Lung (tissue), 12 donors: ENCODE measurements around the gene SKAP2. TPM values are rescaled to one million over a fixed set of nuclear protein-coding genes. Genes with fewer than 3 reads are reported as not detected.

Experiments used
- ATAC-seq: fragments of 200-7000 bp; cut with Tn5 transposase; one replicate; pipeline ENCODE4 v1.9.1; 2020; ENCODE audit warnings: moderate number of reproducible peaks; ENCODE audit not compliant: insufficient read depth, low FRiP score
- DNase-seq, 3 donors: peaks; one replicate each; pipeline ENCODE4 v3.0.0-alpha.2; 2013 to 2017
- H3K27ac ChIP-seq, 2 donors: one replicate each; pipeline ENCODE4 v1.5.1; 2013; ENCODE audit warnings: mild to moderate bottlenecking in 2 of 2, moderate library complexity in 2 of 2, control low read depth in 1 of 2, inconsistent platforms in 1 of 2, low read depth in 1 of 2, low read length in 1 of 2
- H3K27me3 ChIP-seq, 3 donors: one replicate each; pipeline ENCODE4 v1.5.1; 2013; ENCODE audit warnings: low read length in 2 of 3; ENCODE audit not compliant: control insufficient read depth in 3 of 3, insufficient read depth in 3 of 3
- H3K36me3 ChIP-seq, 4 donors: one replicate each; pipeline ENCODE4 v1.5.1; 2013; ENCODE audit warnings: low read length in 4 of 4, mild to moderate bottlenecking in 1 of 4, moderate library complexity in 1 of 4; ENCODE audit not compliant: control insufficient read depth in 4 of 4, insufficient read depth in 4 of 4
- H3K4me1 ChIP-seq, 5 donors: one replicate each; pipeline ENCODE4 v1.5.1; 2013; ENCODE audit warnings: low read length in 5 of 5, mild to moderate bottlenecking in 2 of 5, moderate library complexity in 1 of 5; ENCODE audit not compliant: control insufficient read depth in 5 of 5, insufficient read depth in 5 of 5
- H3K4me3 ChIP-seq: one replicate; pipeline ENCODE4 v1.5.1; 2013; ENCODE audit warnings: mild to moderate bottlenecking, control low read depth, moderate library complexity
- H3K9ac ChIP-seq, 2 donors: one replicate each; pipeline ENCODE4 v1.5.1; 2013; ENCODE audit warnings: low read length in 2 of 2, control low read depth in 1 of 2; ENCODE audit not compliant: insufficient read depth in 1 of 2
- H3K9me3 ChIP-seq, 4 donors: one replicate each; pipeline ENCODE4 v1.5.1; 2013; ENCODE audit warnings: low read length in 3 of 4, mild to moderate bottlenecking in 1 of 4, moderate library complexity in 1 of 4; ENCODE audit not compliant: control insufficient read depth in 4 of 4, insufficient read depth in 3 of 4
- WGBS, 2 donors: extraction: QIAGEN DNeasy Blood & Tissue Kit; methylation state at CpG; one replicate each; pipeline ENCODE4 v1.1.7; 2013; 5-methylcytosine and 5-hydroxymethylcytosine counted together
- polyA plus RNA-seq, 2 donors: library from polyadenylated mRNA; stranded (reverse); fragments of 200-250 nt; gene quantifications; one replicate each; pipeline ENCODE4 v1.2.1, GENCODE V29; 2013
- total RNA-seq, 2 donors: library from RNA; depleted of rRNA in 1 of 2; stranded (reverse); fragments of >200 nt in 1 of 2; gene quantifications; one replicate each; pipeline ENCODE4 v1.2.1, GENCODE V29; 2014 to 2021
- TF ChIP-seq, protein P1 (sequence below): IDR thresholded peaks from 2 replicates; pipeline ENCODE4 v1.5.1; 2012; ENCODE audit warnings: mild to moderate bottlenecking; ENCODE audit errors: control extremely low read depth, extremely low read depth
- donor health status: control.
- donor health status: control.
- donor health status: Bipolar disorder and iron deficiency.
- donor health status: healthy.
- donor health status: DM: yes; HTN: yes; CAD: no.

SKAP2 gene
- total and polyA plus RNA-seq, 4 donors, result 9.2 to 40.1 (median 35.8) TPM

DNA sequence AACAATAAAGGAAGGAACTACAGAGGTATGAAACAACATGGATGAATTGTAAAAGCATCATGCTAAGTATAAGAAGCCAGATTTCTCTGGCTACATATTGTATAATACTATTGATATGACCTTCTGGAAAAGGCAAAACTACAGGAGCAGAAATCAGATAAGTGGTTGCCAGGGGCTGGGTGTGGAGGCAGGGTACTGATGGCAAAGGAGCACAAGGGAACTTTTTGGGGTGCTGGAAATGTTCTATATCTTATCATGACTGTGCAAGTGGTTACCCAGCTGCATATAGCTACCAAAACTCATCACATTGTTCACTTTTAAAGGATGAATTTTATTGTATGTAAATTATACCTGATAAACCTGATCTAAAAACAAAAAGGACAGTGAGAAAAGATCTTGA lies 72.4 kb downstream of the SKAP2 start:
- no peaks in the 10 kb centered on the region for H3K9me3 ChIP-seq
- ATAC-seq (no peak), DNase-seq (no peak)
- no peak overlapping the region for H3K9ac ChIP-seq
- H3K27ac ChIP-seq, result no peak overlapping the region
- TF ChIP-seq, protein P1, sequence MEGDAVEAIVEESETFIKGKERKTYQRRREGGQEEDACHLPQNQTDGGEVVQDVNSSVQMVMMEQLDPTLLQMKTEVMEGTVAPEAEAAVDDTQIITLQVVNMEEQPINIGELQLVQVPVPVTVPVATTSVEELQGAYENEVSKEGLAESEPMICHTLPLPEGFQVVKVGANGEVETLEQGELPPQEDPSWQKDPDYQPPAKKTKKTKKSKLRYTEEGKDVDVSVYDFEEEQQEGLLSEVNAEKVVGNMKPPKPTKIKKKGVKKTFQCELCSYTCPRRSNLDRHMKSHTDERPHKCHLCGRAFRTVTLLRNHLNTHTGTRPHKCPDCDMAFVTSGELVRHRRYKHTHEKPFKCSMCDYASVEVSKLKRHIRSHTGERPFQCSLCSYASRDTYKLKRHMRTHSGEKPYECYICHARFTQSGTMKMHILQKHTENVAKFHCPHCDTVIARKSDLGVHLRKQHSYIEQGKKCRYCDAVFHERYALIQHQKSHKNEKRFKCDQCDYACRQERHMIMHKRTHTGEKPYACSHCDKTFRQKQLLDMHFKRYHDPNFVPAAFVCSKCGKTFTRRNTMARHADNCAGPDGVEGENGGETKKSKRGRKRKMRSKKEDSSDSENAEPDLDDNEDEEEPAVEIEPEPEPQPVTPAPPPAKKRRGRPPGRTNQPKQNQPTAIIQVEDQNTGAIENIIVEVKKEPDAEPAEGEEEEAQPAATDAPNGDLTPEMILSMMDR, result no peak
- H3K27me3 ChIP-seq, result no peaks in the 10 kb centered on the region
- H3K4me1 ChIP-seq, result peaks cover 0 to 4% (median 0%) of the 10 kb centered on the region in 5 donors
- peaks cover 0 to 3% (median 0%) of the 10 kb centered on the region in 4 donors for H3K36me3 ChIP-seq
- no peak overlapping the region for H3K4me3 ChIP-seq

DNA sequence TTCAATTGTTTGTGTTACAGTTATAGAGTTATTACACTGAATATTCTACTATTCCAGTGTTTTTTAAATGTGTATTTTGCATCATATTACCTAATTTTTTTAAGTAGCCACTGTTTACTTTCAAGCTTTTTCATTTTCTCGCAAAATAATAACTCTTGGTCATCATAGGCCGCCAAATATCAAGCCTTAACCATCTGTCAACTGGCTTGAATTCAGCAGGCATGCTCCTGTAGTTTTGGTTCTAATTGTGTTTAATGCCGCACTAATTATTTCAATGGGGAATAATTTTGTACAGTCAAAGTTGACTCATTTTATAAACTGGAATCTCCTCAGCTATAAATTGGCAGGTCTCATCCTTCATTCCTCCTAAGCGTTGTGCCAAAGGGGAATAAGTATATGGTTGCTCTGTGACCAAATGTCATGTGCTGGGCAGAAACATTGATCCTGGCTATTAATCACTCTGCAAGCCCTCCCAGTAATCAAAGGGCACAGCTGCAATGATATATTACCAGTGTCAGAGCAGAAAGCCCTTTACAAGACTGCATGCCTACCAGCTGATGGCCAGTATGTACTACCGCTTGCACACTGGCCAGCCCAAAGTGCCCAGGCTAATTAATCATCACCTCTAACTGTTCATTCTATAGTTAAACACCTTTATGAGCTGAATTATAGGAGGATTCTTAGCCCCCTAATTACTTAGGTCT lies 74.8 kb downstream of the SKAP2 start:
- Histone ChIP-seq H3K4me3 (no peak overlapping the region), H3K9ac (no peak overlapping the region), H3K4me1 (peaks cover 0 to 6% (median 0%) of the 10 kb centered on the region in 5 donors), H3K36me3 (peaks cover 0 to 2% (median 0%) of the 10 kb centered on the region in 4 donors), H3K9me3 (no peaks in the 10 kb centered on the region), H3K27ac (no peak overlapping the region), H3K27me3 (no peaks in the 10 kb centered on the region)
- no peak for ATAC-seq
- no peak for DNase-seq
- WGBS, 2 donors, result 92 to 95% methylated on average over 5 of the region's 5 CpGs
- TF ChIP-seq, protein P1, result no peak

DNA sequence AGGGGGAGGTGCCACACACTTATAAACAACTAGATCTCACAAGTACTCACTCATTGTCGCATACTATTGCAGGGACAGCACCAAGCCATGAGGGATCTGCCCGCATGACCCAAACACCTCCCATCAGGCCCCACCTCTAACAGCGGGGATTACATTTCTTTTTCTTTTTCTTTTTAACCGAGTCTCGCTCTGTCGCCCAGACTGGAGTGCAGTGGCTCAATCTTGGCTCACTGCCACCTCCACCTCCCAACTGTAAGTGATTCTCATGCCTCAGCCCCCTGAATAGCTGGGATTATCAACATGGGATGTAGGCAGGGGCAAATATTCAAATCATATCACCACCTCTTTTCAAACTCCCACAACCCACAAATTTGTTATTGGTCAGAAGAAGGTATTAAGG lies 76.7 kb downstream of the SKAP2 start:
- TF ChIP-seq, protein P1, result no peak
- peaks cover 0 to 6% (median 0%) of the 10 kb centered on the region in 5 donors for H3K4me1 ChIP-seq
- WGBS, 2 donors, result 77 to 84% methylated on average over 6 of the region's 6 CpGs
- no peak overlapping the region for H3K27ac ChIP-seq
- no peaks in the 10 kb centered on the region for H3K27me3 ChIP-seq
- H3K4me3 ChIP-seq, result no peak overlapping the region
- peaks cover 0 to 5% (median 0%) of the 10 kb centered on the region in 4 donors for H3K9me3 ChIP-seq
- ATAC-seq (no peak), DNase-seq (peak; percentile 19 to 32 (median 19))
- H3K9ac ChIP-seq, result no peak overlapping the region
- no peaks in the 10 kb centered on the region for H3K36me3 ChIP-seq
